ENCODE data around the gene C1orf116. TPM values are rescaled to one million over a fixed set of nuclear protein-coding genes. Genes with fewer than 3 reads are reported as not detected.
A peak's percentile ranks its signal among the peaks of the same experiment; 100 is the strongest.

The C1orf116 gene
- polyA plus RNA-seq, 1 donor from 2014 or later: not detected

- Histone ChIP-seq H3K4me3 (ENCODE audit: low read length) (peak overlapping the region; percentile 89), H3K27ac (ENCODE audit: low read length) (no peak overlapping the region), H3K9me3 (ENCODE audit: low read length) (no peaks in the 10 kb centered on the region), H3K36me3 (ENCODE audit: insufficient read depth, low read length) (peaks cover 6% of the 10 kb centered on the region), H3K9ac (ENCODE audit: low read length) (peak overlapping the region; percentile 4), H3F3A (ENCODE audit: insufficient read depth, low read length, poor library complexity, severe bottlenecking) (peaks cover 3% of the 10 kb centered on the region), H3K79me2 (replicated peaks; ENCODE audit: insufficient read depth, low read length) (peaks cover 44% of the 10 kb centered on the region), H4K20me1 (ENCODE audit: insufficient read depth) (no peaks in the 10 kb centered on the region), H2AFZ (ENCODE audit: low read depth, low read length) (no peak overlapping the region), H3K4me2 (ENCODE audit: low read length) (no peak overlapping the region), H3K27me3 (ENCODE audit: insufficient read depth, low read depth, low read length) (no peaks in the 10 kb centered on the region), H3K9me2 (ENCODE audit: insufficient read depth, low read length) (no peaks in the 10 kb centered on the region)
- TF ChIP-seq MXI1 (conservative IDR thresholded peaks at IDR 0.05; ENCODE audit: poor library complexity, severe bottlenecking) (no peak), TAF1 (IDR thresholded peaks at IDR 0.05; ENCODE audit: low read depth) (no peak), RAD21 (conservative IDR thresholded peaks at IDR 0.05) (no peak)
Observed at GRCh38 chr1:207049054-207049453, 16.5 kb upstream of the C1orf116 start.

GRCh38 chr1:207048041-207048440 is 15.5 kb upstream of the C1orf116 start:
- H3K4me2 ChIP-seq (ENCODE audit: low read length): no peak overlapping the region
- H3K9me2 ChIP-seq (ENCODE audit: insufficient read depth, low read length): no peaks in the 10 kb centered on the region
- peaks cover 44% of the 10 kb centered on the region for H3K79me2 ChIP-seq (replicated peaks; ENCODE audit: insufficient read depth, low read length)
- H4K20me1 ChIP-seq (ENCODE audit: insufficient read depth): no peaks in the 10 kb centered on the region
- no peak overlapping the region for H2AFZ ChIP-seq (ENCODE audit: low read depth, low read length)
- no peaks in the 10 kb centered on the region for H3K27me3 ChIP-seq (ENCODE audit: insufficient read depth, low read depth, low read length)
- no peaks in the 10 kb centered on the region for H3K9me3 ChIP-seq (ENCODE audit: low read length)
- peak overlapping the region; percentile 37 for H3K4me3 ChIP-seq (ENCODE audit: low read length)
- H3K9ac ChIP-seq (ENCODE audit: low read length): no peak overlapping the region
- peaks cover 6% of the 10 kb centered on the region for H3K36me3 ChIP-seq (ENCODE audit: insufficient read depth, low read length)
- peaks cover 3% of the 10 kb centered on the region for H3F3A ChIP-seq (ENCODE audit: insufficient read depth, low read length, poor library complexity, severe bottlenecking)
- no peak overlapping the region for H3K27ac ChIP-seq (ENCODE audit: low read length)
- TF ChIP-seq EZH2 (IDR thresholded peaks at IDR 0.05; ENCODE audit: borderline replicate concordance, insufficient read depth, low read length, poor library complexity, severe bottlenecking) (no peak), REST (IDR thresholded peaks at IDR 0.05; ENCODE audit: borderline replicate concordance) (no peak), MXI1 (conservative IDR thresholded peaks at IDR 0.05; ENCODE audit: poor library complexity, severe bottlenecking) (no peak), TAF1 (IDR thresholded peaks at IDR 0.05; ENCODE audit: low read depth) (no peak), SMC3 (conservative IDR thresholded peaks at IDR 0.05; ENCODE audit: poor library complexity) (no peak), RAD21 (conservative IDR thresholded peaks at IDR 0.05) (no peak), POLR2AphosphoS5 (IDR thresholded peaks at IDR 0.05) (no peak), CTCF (IDR thresholded peaks at IDR 0.05; ENCODE audit: poor library complexity, severe bottlenecking) (no peak)

GRCh38 chr1:207047505-207047904 is 14.9 kb upstream of the C1orf116 start:
- peaks cover 6% of the 10 kb centered on the region for H3K36me3 ChIP-seq (ENCODE audit: insufficient read depth, low read length)
- no peaks in the 10 kb centered on the region for H4K20me1 ChIP-seq (ENCODE audit: insufficient read depth)
- H3K4me2 ChIP-seq (ENCODE audit: low read length): peak overlapping the region; percentile 32
- H3K9me3 ChIP-seq (ENCODE audit: low read length): no peaks in the 10 kb centered on the region
- peak overlapping the region; percentile 37 for H3K4me3 ChIP-seq (ENCODE audit: low read length)
- no peak overlapping the region for H3K27ac ChIP-seq (ENCODE audit: low read length)
- no peaks in the 10 kb centered on the region for H3K9me2 ChIP-seq (ENCODE audit: insufficient read depth, low read length)
- H3K9ac ChIP-seq (ENCODE audit: low read length): no peak overlapping the region
- H3K79me2 ChIP-seq (replicated peaks; ENCODE audit: insufficient read depth, low read length): peaks cover 44% of the 10 kb centered on the region
- TF ChIP-seq MXI1 (conservative IDR thresholded peaks at IDR 0.05; ENCODE audit: poor library complexity, severe bottlenecking) (no peak), REST (IDR thresholded peaks at IDR 0.05; ENCODE audit: borderline replicate concordance) (no peak), TAF1 (IDR thresholded peaks at IDR 0.05; ENCODE audit: low read depth) (no peak), POLR2AphosphoS5 (IDR thresholded peaks at IDR 0.05) (no peak), EZH2 (IDR thresholded peaks at IDR 0.05; ENCODE audit: borderline replicate concordance, insufficient read depth, low read length, poor library complexity, severe bottlenecking) (no peak), CTCF (IDR thresholded peaks at IDR 0.05; ENCODE audit: poor library complexity, severe bottlenecking) (no peak), SMC3 (conservative IDR thresholded peaks at IDR 0.05; ENCODE audit: poor library complexity) (no peak), EP300 (conservative IDR thresholded peaks at IDR 0.05; ENCODE audit: poor library complexity, severe bottlenecking) (no peak)
- no peak overlapping the region for H2AFZ ChIP-seq (ENCODE audit: low read depth, low read length)
- H3F3A ChIP-seq (ENCODE audit: insufficient read depth, low read length, poor library complexity, severe bottlenecking): peaks cover 3% of the 10 kb centered on the region
- H3K27me3 ChIP-seq (ENCODE audit: insufficient read depth, low read depth, low read length): no peaks in the 10 kb centered on the region

Measured in neural cell (in vitro differentiated cells).